ENCODE measurements around the gene UNC5C.
A peak's percentile ranks its signal among the peaks of the same experiment; 100 is the strongest.

Gene UNC5C

DNA sequence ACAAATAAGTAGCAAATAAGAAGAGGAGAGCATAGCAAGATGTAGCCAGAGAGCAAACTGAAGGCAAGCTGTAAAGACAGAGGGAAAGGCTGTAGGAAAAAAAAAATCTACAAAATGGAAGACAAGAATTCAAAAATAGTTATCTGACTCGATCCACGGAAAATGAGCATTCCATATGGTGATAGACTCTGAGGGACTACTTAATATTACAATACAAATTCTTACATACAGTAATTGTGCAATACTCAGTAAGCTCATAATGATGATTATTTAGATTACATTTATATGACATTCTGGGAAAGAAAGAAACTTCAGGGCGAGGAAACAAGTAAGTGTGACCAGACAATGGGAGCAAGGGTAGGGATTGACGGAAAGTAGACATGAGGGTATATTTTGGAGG lies 102.6 kb downstream of the UNC5C start:
- no peak for DNase-seq

DNA sequence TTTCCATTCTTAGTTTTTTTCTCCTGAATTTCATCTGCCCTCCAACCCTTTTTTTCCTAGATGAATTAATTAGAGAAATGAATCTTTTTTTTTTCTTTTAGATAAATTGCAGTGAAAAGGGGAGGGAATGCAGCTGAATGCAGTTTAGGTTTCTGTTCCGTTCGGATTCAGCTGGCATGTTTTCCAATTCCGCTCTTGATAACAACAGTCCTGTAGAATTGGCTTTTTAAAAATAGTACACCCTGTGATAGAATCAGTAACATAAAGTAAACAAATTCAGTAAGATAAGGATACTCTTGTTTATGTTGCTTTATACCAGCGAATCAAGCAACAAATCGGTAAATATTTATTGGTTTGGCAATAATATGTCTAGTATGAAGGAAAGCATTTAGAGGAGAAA lies 103.5 kb downstream of the UNC5C start:
- no peak for DNase-seq

DNA sequence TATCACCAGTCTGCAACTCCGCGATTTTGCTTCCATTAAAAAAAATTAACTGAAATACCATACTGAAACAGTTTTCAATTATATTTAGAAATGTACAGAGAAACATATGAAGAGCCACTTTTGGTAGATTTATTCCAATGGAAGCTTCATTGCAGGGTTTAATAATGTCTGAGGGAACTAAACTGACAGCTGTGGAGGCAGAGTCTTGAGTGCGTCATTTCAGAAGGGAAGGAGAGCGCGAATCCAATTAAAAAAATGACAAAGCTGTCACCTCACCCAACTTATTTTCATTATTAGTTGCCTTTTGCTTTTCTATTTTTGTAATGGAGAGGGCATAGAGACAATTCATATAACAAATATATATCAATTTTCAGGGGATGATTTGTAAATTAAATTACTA lies 104.0 kb downstream of the UNC5C start:
- DNase-seq, result no peak

DNA sequence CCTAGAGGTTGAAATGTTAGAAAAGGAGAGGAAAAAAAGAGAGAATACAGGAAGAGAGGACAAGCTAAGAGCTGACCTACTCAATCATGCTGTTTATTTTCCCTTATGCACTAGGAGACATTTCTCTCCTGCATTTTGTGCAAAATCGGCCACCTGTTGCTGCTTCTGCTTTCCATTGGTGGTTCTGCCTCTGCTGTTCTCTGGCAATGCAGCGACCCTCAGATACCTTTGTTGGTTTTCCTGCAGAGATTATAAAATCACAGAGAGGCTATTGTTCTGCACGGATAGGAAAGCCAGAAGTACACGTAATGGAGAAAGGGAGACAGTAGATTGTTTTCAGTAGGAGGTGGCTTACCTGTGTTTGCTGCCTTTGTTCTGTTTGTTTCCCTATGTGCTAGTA lies 108.9 kb downstream of the UNC5C start:
- no peak for DNase-seq

DNA sequence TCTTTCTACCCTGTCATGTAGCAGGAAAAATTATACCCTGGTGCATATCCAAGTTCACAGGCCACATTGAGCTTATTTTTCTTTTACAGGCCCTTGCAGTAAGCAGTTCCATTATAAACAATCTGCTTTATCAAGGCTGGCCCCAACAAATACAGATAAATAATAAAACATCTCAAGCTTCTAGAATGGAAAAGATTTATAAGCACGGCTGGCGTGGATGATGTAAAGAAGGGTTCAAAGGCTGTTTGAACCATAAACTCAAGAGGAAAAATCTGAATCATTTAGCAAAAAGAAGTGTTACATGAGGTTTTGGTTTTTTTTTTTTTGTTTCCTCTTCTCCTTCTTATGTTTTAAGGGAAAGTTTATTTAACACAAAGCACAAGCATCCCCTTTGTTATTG lies 109.7 kb downstream of the UNC5C start:
- DNase-seq, result no peak

DNA sequence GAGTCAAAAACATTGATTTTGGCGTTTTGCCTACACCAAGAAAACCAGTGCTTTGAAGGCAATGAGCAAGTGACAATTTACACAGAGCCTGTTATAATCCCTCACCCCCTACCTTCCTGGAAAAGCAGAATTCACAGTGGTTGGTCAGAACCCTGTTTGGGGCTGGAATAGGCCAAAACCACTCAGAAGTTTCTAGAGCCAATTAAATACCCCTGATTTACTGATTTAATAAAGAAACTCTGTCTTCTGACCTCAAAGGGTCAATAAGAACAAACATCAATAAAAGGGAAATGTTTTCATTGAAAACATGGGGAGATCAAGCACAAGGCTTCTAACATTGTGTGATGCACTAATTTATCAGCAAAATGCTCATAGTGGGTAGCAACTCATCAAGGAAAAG lies 116.3 kb downstream of the UNC5C start:
- no peak for DNase-seq

DNA sequence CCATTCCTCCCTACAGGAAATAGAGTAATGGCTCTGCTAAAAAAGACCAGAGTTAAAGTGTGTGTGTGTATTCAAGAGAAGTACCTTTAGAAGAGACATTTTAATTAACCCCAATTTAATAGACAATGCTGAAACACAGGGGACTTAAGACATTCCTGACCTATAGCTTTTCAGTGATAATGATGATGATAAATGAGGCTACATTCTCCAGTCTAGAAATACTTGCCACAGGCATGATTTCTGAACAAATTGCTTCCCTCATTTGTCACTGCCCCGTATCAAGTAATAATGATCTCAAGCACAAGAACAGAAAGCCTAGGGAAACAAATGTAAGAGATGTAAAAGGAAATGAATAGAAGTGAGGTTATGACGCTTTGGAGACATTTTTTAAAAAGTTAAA lies 117.1 kb downstream of the UNC5C start:
- no peak for DNase-seq

DNA sequence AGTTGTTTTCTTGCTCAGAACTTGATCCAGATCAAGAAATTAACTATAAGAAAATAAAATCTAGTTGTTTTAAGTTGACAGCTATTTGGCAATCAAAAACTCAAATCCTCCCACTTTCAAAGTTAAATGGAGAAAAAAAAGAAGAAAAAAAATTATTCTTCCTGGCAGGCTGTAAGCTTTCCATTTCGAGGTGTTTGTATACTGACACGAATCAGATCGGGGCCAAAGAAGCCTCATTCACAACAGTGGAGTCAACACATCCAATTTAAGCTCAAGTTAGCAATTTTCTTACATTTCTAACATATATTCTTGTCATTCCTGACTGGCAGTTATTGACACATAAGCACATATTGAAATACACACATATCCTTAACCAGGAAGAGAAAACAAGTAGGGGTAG lies 119.4 kb downstream of the UNC5C start:
- no peak for DNase-seq

DNA sequence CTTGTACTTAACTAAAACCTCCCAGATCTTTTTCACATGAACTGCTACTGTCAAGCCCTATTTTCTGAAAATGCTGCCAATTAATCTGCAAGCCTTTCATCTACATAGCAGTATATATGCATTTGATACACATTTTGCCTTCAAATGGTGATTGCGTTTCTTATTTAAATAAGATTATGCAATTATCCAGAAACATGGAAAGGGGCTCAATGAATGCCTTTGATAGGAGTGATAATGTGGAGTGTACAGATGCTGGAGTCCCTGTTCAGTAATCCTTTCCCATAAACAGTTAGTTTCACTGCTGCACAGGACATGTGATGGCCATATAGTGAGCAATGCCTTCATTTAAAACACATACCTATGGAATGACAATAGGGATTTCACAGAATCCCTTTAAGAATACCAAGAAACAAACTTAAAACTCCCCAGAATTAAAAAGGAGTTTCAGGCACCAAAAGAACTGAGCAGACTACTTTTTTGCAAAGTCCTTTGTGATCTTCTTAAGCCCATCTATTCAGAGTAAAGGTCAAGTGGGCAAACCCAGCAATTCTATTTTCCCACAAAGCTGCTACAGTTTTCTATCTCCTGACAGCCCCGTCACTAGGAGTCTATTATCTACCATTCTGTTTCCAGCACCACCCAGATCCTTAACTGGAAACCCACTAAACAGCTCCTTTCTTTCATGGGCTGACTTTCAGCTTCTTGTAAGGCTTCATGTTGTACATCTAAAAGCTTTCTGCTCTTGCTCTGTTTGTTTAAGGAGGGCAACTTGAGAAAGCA lies 120.3 kb downstream of the UNC5C start:
- peak; percentile 12 for DNase-seq

DNA sequence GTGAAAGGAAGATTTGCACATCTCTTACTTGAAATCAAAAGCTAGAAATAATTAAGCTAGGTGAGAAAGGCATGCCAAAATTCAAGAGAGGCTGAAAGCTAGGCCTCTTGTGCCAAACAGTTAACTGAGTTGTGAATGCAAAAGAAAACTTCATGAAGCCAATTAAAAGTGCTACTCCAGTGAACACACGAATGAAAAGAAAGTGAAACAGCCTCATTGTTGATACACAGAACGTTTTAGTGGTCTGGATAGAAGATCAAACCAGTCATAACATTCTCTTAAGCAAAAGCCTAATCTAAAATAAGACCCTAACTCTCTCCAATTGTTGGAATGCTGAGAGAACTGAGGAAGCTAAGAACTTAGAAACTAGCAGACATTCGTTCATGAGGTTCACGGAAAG lies 122.3 kb downstream of the UNC5C start:
- peak; percentile 28 for DNase-seq

DNA sequence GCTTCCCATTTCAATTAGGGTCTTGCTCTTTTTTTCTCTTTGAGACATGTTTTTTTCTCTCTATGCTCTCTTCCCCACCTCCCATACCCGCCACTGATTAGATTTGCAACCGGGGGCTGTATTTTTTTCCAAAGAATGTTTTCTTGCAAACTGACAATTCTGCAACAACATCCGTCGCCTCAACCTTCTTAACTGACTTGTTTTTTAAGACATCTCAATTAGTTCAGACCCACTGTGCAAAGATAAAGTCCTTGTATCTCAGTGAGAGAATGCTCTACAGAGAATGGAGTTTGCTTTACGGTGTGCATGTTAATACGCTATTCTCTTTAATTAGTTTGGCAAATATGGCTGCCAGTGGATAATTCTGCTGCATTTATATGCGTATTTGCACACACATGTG lies 126.3 kb downstream of the UNC5C start:
- DNase-seq, result no peak

DNA sequence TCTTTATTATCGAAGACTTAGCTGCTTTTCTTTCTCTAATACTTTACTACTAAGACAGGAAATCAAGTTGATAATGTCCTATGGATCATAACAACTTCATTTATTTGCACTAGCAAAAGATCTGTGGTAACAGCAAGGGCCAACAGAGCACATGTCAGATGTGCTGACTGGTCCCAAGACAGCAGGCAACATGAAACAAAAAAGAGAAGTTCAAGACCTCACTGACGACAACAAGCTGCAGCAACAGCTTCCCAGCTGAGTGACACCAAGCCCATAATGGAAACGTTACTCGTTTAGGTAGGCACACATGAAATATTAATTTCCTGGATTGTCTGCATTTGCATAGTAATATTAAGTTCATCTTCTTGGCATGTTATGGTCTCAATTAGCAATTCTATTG lies 126.9 kb downstream of the UNC5C start:
- peak; percentile 55 for DNase-seq

DNA sequence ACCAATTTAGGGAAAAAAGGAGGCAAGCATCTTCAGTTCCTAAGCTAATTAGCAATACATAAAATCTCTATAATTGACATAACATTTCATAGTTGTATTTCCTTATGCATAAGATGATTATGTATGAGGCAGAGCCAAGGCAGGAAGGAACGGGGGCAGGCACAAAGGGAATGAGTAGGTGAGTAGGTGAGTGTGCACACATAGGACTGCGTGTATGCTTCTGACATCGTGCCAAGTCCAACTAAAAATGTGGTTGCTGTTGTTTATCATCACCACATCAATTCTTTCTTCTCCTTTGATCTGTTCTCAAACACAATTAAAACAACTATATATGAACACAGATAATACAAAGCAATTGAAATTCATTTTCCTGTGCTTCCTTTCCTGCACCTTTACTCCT lies 131.2 kb downstream of the UNC5C start:
- DNase-seq, result no peak

DNA sequence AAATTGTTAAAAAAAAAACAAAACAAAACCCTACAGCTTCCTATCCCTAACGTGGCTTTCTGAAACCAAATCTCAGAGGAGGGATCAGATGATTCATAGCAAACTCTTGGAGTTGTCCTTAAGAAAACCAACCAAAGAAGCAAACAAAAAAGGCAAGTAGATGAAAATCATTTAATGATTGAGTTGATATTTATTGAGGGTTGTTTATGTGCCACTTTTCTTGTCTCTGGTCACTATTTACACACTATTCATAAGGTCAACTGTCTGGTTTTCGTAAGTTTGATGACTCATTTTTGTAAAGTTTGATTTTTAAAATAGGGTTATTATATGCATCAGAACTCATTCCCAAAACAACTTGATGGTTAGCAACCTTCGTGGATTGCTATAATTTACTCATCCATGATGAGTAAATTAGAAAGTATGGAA lies 133.4 kb downstream of the UNC5C start:
- no peak for DNase-seq

DNA sequence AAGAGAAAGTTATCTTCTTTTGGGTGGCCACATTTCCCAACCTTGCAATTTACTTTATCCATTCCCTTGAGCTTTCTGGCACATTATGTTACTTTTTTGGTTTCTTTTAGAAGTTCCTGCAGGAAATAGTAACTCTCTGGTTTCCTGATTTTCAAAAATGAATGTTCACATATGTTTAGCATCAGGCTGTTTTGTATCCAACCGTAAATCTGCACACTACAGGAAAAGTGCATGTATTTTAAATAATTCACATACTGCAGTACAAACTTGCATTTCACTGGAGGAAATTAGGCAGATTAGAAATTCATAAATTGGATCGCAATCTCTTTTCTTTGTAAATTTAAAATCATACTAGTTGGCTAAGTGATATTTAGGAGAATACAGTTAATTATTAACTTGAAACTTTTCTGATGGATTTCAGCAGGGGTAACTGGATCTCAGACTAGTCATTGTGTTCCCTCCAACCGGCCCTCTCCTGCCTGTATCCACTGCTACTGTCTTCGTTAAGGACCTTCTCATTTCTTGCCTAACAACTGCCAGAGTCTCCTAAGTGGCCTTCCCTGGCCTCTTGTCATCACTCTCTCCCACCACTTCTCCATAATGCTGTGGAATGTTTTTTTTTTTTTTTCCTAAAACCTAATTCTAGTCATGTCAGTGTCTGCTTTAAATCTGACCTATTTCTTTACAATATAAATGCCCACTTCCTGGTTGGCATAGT lies 137.2 kb downstream of the UNC5C start:
- DNase-seq, result no peak

DNA sequence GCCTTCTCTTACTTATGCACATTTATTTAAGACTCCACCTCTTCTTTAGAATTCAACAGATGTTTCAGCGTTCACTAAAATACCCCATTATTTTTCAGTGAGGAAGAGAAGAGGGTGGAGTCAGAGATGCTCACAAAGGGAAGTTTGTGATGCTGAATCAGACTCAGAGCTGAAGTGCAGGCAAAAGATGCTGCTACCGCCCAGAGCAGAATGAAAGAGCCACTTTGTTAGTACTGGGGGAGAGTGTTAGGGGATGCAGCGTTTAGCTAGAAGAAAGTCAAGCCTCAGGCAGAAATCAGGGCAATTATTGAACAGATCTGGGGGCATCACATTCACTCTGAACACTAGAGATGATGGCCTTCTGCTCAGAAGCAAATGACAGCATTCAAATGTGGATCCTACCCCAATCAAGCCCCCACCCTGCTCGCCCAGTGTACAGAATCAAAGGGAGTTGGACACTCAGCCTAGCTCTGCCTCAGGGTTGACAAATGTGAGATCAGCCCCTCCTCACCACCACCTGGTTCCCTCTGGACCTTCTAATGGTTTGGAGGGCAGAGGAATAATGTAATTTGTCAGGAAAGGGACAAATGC lies 138.3 kb downstream of the UNC5C start:
- no peak for DNase-seq

DNA sequence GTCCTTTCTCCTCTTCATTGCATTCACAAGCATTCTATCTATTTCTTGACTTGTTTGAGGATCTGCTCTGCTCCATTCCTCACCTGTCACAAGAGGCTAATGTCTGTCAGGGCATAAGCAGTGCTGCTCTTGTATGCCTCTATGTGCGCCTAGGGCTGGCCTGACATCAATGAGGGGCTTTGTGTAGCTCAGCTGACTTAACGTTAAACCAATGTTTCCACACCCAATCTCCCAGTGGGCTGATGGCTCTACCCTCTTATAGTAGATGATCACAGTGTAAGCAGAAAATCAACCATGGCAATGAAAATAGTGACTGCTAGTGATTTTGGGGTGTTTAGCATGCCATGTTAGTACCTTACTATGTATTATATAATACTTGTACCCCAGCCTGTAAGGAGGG lies 139.0 kb downstream of the UNC5C start:
- no peak for DNase-seq

DNA sequence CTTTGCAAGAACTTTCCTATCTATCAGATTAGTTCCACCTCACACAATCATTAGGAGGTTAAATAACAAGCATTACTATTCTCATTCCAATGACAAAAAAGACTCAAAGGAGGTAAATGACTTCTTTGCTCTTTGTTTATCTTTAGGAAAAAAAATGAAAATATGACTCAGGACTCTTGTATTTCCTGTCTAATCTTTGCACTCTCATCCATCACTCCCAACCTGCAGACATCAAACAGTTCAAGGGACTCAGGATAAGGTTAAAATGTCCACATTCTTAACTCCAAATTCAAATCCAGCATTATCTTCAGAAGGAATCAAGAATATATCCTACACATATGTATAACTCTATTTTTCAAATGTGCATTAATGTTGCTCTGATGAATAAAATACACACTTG lies 139.6 kb downstream of the UNC5C start:
- DNase-seq, result no peak

DNA sequence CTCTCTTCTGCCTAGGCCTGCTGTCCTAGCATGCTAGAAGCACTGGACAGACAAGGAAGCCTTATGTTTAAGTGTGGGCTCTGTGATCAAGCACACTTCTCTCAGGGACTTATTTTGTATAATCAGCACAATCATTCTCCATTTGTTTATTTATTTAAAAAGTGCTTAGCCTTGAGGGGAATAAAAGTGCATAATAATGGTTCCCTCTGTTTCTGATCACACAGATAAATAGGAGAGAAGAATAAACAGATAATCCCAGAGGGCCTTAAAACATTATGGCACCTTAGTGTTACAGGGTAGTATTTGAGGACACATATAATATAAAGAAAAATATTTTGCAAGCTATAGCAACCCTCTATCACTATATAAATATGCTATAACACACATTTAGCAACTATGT lies 146.5 kb downstream of the UNC5C start:
- DNase-seq, result no peak

DNA sequence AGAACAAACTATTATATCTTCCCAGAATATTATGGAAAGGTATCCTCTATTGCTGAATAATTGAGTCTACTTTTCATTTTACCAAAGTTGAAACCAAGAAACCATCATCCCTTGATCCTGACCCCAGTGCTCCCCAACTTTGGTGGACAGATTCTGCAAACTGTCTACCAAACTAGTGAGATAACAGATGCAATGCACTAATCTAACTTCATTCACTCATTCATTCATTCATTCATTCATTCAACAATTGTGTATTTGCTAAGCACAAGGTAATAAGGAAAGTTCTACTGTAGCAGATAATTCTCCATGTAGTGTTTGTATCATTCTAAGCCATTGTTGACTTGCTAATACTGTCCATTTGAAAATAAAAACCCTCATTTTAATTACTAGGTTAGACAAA lies 150.6 kb downstream of the UNC5C start:
- no peak for DNase-seq

DNA sequence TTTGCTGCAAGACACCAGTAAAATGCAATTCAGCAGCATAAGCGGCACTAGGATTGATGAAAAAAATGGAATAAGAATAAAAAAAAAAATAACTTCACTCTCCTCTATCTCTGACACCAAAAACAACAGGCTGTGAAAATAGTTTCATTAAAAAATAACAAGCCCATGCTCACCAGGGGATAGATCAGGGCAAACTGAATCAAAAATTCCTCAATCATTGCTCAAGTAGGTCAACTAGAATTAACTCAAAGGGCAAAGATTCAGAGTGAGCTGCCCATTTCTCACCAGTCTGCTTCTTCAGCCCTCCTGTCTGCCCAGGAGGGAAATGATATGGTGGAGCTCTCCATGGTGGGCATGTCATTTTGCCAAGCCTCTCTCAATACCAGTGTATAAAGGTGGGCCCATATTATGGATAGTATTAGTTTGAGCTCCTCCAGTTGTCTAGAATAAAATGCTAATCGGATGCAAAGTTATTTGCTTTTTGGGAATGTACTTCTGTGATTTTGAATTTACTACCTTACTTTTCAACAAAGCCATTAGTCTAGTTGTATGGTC lies 153.9 kb downstream of the UNC5C start:
- DNase-seq, result no peak

DNA sequence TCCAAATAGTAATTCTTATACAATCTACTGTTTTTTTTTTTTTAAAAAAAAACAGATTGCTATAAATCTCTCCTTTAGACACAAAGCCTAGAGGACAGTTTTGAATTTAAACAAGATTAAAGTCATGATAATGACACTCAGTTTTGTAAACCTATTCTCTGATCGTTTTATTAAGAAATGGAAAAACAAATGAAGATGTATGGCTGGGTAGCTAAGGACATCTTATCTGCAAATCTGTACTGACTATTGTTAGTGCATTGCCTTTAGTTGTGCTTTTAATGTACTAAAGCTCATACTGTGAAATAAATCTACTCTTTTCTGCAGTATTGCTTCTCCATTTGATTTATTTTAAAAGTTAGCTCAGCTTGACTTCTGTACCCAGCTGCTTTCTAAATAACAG lies 155.0 kb downstream of the UNC5C start:
- no peak for DNase-seq

DNA sequence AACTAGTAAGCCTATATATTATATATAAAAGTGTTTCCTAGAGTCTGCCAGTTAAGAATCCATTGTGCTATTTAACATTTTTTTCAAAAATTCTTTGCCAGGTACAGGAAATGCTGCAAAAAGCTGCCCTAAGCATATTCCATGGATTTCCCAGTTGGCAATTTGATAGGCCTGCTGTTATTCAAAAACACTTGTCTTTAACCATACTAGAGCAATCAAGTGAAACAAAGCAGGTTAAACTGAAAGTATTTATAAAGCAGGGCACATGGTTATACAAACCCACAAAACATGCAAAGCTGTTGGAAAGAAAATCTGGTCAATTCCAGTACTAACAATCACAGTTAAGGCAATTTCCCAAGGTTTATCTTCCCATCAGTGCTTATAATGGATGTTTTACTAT lies 159.9 kb downstream of the UNC5C start:
- no peak for DNase-seq

DNA sequence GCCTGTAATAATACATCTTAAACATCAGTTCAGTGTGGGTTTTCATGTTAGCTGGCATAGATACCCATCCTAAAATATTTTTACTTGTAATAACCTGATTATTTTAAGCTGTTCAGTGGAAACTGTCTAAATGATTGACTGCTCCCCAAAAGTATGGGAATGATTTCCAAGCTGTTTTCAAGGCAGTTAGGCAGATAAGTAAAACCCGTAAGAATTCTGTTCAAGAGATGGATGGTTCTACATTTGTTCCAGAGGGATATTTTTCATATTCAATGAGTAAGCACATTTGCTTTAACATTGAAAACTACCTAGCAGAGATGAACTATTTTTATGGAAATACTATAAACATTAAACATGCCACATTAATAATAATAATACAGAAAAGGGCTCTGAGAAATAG lies 161.1 kb downstream of the UNC5C start:
- no peak for DNase-seq

All from OCI-M1 (cell line).